ENCODE results near the gene RNF213.

Gene RNF213

DNA sequence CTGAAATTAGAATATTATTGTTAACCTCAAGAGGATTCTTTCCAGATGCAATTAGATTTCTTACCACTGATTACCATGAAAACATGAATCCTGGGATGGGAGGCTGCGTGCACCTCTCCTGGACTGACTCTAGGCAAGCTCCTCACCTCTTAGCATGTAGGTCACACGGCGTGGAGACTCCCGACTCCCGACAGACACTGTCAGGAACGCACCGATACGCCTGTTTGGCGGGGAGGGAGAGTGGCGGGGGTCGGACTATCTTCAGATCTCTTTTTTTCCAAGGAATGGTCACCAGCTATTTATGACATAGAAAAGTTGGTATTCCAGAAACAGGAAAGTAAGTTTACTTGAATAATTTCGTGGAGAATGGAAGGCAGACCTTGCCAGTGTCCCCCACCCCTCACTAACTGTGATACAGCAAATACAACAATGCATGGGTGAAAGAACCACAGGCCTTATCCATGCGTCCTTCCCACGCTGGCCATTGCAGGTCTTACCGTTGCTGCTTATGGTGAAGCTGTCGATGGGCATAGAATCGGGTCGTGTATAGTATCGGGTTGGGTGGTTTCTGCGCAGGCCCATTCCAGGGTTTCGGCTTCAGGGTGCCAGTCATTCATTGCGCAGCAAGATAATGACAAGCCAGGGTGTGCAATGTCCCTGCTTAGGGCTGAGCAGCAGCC is 91.7 kb downstream of the RNF213 start:
- no peak for DNase-seq (ENCODE audit: low read depth)

DNA sequence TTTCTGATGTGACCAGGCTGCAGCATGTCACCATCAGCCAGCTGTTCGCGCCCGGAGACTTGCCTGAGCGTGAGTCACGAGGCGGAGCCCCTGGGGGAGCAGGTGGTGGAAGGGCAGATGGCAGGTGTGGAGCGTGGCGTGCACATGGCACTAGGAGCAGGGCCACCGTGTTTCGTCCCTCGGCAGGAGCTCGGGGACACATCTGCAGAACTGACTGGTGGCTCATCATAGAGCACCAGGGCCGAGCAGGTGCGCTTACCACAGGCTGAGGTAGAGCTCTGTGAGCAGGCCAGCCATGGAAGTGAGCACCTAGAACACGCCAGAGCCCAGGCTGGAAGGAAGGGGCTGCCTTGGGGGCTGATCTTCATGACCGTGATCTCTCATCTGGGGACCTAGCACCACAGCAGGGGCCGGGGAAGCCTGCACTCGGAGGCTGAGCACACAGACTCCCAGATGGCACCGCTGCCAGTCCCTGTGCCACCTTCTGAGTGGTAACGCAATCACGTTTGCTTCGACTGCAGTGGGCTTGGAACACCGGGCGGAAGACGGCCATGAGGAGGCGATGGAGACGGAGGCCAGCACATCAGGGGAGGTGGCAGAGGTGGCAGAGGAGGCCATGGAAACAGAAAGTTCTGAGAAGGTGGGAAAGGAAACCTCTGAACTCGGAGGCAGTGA is 92.5 kb downstream of the RNF213 start:
- DNase-seq (ENCODE audit: low read depth) = no peak

DNA sequence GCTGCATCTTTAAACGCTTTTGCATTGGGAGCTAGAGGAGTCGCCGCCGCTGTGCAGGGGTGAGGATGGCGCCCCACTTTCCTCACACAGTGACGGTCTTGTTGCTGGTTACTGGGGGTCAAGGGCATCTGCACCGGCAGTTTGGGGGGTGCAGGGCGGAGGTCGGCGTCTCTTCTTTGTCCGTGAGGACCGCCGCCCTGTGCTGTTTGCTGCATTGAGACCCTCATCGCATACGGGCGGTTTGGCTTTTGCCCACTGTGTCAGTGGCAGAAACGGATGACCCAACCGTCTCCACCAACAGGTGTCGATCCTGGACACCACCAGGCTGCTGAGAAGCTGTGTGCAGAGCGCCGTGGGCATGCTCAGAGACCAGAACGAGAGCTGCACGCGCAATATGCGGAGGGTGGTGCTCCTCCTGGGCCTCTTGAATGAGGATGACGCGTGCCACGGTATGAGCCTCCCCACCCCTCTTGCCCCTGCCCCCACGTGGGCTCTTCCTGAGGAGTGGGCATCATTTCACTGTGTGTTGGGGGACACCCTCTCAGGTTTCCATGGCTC is 93.1 kb downstream of the RNF213 start:
- no peak for DNase-seq (ENCODE audit: low read depth)

DNA sequence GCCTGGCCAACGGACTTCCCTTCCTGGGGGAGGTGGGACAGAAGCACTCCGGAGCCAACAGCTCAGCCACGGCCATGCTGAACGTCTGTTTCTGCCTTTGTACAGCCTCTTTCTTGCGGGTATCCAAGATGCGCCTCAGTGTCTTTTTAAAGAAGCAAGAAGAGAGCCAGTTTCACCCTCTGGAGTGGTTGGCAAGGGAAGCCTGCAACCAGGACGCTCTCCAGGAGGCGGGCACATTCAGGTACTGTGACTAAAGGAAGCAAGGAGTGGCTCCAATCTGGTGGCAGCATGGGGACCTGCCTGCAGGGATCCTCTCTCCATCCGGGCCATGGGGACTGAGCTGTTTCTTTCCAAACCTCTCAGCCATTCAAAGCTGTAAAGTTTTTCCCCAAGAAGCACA is 93.7 kb downstream of the RNF213 start:
- DNase-seq (ENCODE audit: low read depth) = no peak

DNA sequence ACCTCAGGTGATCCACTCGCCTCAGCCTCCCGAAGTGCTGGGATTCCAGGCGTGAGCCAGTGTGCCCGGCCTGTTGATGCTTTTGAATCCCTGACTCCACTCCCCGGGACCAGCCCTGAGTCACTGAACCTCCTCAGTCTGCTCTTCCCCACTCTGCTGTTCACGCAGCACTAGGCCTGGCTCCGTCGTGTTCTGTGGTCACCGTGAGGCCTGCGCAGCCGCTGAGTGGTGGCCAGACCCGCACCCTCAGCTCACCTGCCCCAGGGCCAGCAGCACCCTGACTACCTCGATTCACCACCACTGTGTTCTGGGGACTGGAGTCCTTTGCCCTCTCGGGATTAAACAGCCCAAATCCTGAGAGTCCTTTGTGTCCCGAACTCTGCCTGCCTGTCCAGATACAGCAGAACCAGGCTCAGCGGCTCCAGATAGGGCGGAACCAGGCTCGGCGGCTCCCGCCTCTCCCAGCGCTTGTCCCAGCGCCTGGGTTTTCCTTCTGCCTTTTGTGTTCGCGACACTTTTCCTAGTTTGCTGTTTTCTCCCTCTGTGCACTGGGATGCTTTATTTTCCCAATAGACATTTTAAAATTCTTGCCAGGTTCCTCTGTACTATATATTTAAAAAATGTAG is 95.7 kb downstream of the RNF213 start:
- DNase-seq (ENCODE audit: low read depth) = no peak

DNA sequence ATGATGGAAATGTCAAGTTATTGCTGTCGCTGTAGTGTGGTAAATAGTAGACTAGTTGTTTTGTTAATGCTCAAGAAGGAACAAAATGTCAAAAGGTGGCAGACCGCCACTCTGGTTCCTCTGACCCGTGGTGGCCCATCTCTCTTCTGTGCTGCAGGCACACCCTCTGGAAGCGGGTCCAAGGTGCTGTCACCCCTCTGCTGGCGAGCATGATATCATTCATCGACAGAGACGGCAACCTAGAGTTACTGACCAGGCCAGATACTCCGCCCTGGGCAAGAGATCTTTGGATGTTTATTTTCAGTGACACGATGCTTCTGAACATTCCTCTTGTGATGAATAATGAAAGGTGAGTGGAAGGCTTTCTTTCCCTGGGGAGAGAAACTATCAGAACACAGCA is 97.5 kb downstream of the RNF213 start:
- no peak for DNase-seq (ENCODE audit: low read depth)

DNA sequence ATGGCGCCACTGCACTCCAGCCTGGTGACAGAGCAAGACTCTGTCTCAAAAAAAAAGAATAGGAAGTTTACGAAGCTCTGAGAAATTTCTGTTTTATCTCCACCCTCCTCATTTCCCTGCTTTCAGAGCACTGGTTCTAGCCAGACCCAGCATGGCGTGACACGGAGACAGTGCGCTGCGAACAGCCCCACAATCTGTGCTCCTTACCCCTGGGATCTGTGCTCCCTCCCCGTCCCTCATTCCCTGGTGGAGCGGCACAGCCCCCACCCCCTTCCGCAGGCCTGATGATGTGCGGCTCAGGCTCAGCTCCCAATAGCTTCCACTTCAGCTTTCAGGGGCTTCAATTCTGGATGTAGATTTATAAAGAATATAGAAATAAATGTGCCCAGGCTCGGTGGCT is 98.2 kb downstream of the RNF213 start:
- no peak for DNase-seq (ENCODE audit: low read depth)

DNA sequence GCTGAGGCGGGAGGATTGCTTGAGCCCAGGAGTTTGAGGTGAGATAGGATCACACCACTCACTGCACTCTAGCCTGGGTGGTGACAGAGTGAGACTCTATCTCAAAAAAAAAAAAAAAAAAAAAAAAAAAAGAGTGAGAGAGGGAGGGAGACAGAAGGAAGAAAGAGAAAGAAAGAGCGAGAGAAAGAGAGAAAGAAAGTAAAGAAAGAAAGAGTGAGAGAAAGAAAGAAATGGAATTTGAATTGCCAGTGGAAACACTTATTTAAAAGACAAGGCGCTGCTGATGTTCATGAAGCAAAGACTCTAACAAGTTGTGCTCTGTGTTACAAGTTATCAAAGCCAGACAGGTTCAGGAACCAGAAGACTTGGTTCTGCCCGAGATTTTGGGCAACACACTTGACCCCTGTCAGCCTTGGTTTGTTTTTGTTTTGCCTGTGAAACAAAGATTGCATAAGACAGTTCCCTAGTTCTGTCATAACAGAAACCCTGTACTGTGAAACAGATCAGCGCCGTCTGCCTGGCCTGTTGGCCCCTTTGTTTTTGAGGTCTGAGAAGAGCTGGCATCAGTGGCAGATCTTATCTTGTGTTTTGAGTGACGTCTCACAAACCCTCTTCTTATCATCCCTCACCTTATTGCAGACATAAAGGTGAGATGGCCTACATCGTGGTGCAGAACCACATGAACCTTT is 98.9 kb downstream of the RNF213 start:
- no peak for DNase-seq (ENCODE audit: low read depth)

DNA sequence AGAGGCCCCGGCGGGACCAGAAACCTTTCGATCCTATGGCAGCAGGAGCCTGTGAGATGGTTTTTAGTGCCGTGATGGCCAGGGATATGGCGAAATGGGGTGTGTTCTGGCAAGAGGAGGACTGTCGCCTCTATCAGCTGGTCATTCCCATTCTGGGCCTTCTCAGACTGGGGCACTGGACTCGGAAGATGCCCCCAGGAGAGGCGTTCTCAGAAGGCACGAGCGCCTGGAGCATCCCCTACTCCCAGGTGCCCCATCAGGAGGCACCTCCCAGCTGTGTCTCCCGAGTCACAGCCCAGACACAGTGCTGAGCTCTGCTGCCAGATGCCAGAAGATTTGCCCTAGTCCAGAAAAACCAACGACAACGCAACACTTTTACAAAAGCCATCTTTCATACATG is 99.7 kb downstream of the RNF213 start:
- no peak for DNase-seq (ENCODE audit: low read depth)

DNA sequence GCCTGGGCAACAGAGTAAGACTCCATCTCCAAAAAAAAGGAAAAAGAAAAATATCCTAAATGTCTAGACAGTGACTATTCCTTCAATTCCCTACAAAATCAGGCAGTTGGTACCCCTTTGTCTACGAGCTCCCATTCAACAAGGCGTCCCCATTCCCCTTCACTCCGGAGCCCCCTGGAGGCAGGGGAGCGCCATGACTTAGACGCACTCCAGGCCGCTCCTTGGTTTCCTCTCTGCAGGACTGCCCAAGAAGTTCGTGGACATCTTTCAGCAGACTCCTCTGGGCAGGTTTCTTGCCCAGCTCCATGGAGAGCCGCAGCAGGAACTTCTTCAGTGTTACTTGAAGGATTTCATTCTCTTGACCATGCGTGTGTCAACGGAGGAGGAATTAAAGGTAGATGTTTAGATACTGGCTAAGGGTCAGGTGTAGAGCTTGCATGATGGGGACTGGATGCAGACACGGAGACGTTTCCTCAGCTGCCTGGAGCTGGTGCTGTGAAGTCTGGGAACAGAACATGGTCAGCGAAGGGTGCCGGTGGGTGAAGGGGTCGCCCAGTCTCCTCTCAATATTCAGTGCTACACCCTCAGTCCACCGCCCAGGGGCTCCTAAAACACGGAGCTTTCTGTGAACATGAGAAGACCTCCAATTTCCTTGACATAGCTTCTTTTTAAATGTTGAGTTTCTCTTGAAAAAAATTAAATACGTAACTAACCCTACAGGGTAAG is 101.0 kb downstream of the RNF213 start:
- DNase-seq (ENCODE audit: low read depth) = no peak

DNA sequence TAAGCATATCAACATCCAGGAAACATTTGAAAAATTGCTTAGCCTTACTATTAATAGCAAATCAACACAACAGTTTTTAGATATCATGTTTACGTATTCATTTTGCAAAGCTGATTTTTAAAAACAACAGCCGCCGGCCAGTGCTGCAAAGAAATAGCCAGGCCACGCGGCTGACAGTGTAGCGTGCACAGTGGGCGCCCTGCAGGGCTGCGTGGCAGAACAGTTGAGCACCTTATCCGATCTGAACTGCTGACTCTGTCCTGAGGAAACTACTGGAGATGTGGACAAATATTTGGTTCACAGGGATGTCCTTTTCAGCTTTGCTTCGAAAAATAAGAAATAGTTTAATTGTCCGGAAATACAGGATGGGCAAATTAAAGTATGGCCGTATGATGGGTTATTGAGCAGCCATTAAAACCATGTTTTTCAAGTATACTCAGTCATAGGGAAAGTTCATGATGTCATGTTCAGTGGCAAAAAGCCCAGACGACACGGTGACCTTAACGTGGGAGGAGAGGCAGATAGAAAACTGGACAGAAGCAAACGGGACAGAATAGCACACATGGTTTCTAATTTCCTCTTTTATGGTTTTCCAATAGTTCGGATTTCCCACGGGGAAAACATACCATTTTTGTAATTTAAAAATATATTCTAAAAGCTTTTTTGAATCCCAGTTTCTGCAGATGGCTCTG is 101.9 kb downstream of the RNF213 start:
- DNase-seq (ENCODE audit: low read depth) = no peak

DNA sequence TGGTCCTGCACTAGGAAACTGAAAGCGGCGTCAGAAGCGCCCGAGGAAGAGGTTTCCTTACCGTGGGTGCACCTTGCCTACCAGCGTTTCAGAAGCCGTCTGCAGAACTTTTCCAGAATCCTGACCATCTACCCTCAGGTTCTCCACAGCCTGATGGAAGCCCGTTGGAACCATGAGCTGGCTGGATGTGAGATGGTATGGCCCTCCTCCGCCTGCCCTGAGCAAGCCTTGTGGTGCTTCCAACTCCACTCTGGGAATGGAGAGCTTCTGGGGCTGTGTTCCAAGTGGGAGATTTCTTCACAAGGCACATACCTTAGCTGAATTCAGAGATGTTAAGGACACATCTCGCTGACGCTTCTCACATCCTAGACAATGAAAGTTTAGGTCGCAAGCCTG is 102.5 kb downstream of the RNF213 start:
- DNase-seq (ENCODE audit: low read depth) = no peak

DNA sequence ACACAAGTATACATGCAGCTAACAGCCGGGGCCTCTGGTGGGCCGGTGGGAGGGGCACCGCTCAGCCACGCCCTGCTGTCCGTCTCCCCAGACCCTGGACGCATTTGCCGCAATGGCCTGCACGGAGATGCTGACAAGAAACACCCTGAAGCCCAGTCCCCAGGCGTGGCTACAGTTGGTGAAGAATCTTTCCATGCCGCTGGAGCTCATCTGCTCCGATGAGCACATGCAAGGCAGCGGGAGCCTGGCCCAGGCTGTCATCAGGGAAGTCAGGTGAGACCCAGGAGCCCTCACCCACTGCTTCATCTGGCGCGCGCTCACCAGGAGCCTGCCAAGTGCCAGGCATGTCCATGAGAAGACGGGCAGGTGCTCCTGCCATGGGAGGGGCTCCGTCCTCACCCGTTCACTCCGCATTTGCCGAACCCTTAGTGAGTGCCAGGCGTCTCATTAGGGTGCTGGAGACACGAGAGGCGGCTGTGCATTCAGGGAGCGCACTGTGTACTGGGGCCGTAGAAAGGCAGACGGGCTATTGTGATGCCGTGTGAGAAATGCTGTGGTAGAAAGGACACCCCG is 103.0 kb downstream of the RNF213 start:
- DNase-seq (ENCODE audit: low read depth) = no peak

DNA sequence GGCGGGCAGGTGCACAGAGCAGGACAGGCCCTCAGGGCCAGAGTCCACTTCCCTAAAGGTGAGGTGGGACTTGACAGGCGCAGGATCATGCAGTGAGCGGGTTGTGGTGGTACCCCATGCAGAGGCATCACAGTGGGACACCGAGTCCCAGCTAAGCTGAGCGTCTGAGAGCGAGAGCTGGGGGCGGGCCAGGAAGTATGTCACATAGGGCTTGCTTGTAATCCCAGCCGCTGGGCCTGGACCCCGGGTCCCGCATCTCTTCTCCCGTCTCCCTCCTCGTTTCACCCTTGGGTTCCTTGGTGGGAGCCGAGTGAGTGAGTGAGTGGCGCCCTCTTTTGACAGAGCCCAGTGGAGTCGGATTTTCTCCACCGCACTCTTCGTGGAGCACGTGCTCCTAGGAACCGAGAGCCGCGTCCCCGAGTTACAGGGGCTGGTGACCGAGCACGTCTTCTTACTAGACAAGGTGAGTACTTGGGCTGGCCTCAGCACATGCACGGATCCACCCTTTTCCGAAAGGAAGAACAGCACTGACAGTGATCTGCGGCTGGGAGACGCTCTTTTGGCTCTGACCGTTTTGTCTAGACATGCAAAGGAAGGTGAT is 103.5 kb downstream of the RNF213 start:
- no peak for DNase-seq (ENCODE audit: low read depth)

DNA sequence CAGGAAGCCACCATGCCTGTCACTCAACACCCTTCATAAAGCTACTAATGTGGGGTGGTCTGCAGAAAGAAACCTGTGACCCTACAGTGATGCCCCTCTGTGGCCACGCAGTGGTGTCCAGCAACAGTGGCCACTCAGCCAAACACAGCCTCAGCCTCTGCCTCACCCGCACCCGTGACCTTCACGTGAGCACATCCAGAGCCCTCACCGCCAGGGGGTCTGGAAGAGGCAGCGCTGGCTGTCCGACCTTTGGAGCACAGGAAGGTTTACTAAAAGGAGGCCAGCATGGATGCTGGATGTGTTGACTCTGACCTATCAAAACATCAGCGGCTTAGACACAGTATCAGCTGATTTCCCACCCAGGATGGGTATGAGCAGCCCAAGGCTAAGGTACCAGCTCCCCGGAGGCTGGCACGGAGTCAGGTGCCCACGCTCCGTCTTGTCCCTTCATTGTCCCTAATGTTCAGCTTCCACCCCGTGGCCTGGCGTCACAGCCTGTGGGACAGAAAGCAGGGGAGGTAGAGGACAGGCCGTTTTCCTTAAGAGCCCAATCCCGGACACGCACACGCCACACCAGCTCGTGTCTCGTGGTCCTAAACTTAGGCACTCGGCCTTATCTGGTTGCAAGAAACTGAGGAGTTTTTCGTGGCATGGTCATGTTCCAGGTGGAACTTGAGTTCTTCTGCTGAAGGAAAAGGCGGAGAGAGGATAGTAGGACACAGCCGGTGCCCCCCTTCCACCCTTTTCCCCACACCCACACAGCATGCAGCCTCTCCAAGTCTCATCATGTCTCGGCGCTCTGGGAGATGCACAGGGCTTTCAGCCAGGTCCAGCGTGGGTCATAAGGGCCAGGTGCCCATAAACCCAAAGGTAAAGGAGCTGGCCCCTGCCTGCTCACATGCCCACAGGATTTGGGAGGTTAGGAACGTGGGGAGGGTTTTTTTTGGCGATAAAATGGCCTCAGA is 104.6 kb downstream of the RNF213 start:
- DNase-seq (ENCODE audit: low read depth) = no peak

DNA sequence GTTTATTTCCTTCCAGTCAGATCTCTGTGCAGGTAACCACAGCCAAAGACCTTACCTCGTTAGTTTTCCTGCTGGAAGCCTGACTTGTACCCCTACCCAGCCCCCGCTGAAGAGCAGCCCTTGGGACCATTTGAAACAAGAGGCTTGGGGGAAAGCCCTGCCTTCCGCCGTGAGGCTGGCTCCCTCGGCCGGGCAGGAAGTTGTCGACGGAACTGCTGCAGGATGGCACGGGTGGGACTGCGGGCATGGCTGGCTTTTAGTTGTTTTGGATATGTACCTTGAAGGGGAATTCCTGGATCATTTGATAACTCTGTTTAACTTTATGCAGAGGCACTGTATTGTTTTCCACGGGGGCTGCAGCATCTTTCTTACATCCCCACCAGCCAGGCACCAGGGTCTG is 105.3 kb downstream of the RNF213 start:
- no peak for DNase-seq (ENCODE audit: low read depth)

DNA sequence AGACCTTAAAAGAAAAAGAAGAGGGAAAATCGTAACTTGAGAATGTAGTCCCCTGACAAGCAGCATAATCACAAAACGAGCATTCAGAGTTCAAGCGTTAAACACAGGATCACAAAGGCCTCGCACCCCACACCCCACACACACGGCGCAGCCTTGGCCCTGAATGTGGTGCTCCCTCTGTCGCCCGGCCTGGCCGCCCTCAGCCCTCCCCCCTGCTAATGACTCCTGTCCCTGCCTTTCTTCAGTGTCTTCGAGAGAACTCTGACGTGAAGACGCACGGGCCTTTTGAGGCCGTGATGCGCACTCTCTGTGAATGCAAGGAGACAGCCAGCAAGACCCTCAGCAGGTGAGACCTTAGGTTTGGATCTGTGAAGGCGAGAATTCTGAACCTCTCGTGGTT is 106.9 kb downstream of the RNF213 start:
- DNase-seq (ENCODE audit: low read depth) = no peak

DNA sequence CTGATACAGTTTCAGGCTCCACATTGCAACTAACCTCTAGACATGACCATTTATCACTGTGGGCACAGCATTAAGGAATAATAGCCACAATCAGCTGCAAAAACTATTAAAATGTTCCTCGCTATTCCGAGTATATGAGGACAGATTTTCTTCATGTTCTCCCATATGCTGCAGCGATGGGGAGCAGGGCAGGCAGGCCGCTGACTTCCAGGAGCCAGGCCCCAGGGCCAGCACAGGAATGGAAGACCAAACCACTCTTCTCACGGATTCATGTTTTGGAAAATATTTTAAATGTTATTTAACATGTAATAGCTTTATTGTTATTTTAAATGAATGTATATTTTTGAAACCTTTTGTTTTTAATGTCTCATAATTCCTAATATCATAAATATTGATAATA is 110.5 kb downstream of the RNF213 start:
- no peak for DNase-seq (ENCODE audit: low read depth)

DNA sequence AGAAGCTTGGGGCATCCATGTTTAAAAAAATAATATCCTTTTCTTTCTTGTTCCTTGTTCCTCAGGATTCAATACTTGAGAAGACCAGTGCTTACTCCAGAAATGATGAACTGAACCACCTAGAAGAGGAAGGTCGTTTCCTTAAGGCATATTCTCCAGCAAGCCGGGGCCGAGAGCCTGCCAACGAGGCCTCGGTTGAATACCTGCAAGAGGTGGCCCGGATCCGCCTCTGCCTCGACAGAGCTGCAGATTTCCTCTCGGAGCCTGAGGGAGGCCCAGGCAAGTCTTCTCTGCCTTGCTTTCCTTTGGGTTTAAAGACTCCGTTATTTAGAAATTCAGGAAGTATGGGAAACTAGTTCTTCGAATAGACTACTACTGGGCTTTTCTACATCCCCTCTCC is 111.8 kb downstream of the RNF213 start:
- DNase-seq (ENCODE audit: low read depth) = no peak
